Activated naive CD4-positive, alpha-beta T cell (primary cell): ENCODE data around the gene TBX10.
"Not testable (repeated sequence)": the region's sequence is repeated elsewhere in the genome, so short reads cannot be mapped to it uniquely, and the experiment has no call there.

Experiments used
- DNase-seq, 4 experiments: peaks; one replicate each; lab custom pipeline; 2025; lab: John Stamatoyannopoulos, UW

Gene TBX10

GRCh38 chr11:67599149-67599548 lies 40.4 kb downstream of the TBX10 start:
- no peak for DNase-seq

GRCh38 chr11:67597963-67598362 lies 41.6 kb downstream of the TBX10 start:
- not testable (repeated sequence) for DNase-seq

- not testable (repeated sequence) for DNase-seq
Observed at GRCh38 chr11:67597458-67597857, 42.1 kb downstream of the TBX10 start.

- no peak for DNase-seq
Observed at GRCh38 chr11:67596753-67597300, 42.7 kb downstream of the TBX10 start.

GRCh38 chr11:67594480-67594879 lies 45.1 kb downstream of the TBX10 start:
- no peak for DNase-seq

GRCh38 chr11:67593565-67593905 lies 46.0 kb downstream of the TBX10 start:
- no peak for DNase-seq

- DNase-seq = no peak
Observed at GRCh38 chr11:67592880-67593564, 46.5 kb downstream of the TBX10 start.

- not testable (repeated sequence) for DNase-seq
Observed at GRCh38 chr11:67588899-67589415, 50.6 kb downstream of the TBX10 start.

GRCh38 chr11:67588136-67588503 lies 51.4 kb downstream of the TBX10 start:
- DNase-seq = no peak

- no peak for DNase-seq
Observed at GRCh38 chr11:67586568-67587250, 52.9 kb downstream of the TBX10 start.

- no peak for DNase-seq
Observed at GRCh38 chr11:67585911-67586310, 53.7 kb downstream of the TBX10 start.

- no peak for DNase-seq
Observed at GRCh38 chr11:67584881-67585873, 54.4 kb downstream of the TBX10 start.

GRCh38 chr11:67584205-67584880 lies 55.2 kb downstream of the TBX10 start:
- DNase-seq = peak in 1 of 4 experiments; percentile 35

GRCh38 chr11:67583247-67584204 lies 56.0 kb downstream of the TBX10 start, which contains the start of gene GSTP1:
Gene GSTP1, plus strand, starts transcription at chr11:67583812. Its CDS starts 32 bp downstream, at chr11:67583844.
- peak; percentile 49 to 58 (median 50) for DNase-seq

- DNase-seq = no peak
Observed at GRCh38 chr11:67582011-67582410, 57.6 kb downstream of the TBX10 start.

- no peak for DNase-seq
Observed at GRCh38 chr11:67581469-67581868, 58.1 kb downstream of the TBX10 start.
